NCI-H2081 (cell line): Measurements from ENCODE around the gene CDK5RAP2.
"Not testable (repeated sequence)": the region's sequence is repeated elsewhere in the genome, so short reads cannot be mapped to it uniquely, and the experiment has no call there.

Experiments used
- DNase-seq, 2 experiments: peaks; one replicate each; lab custom pipeline; 2025; lab: John Stamatoyannopoulos, UW

CDK5RAP2 gene

DNA sequence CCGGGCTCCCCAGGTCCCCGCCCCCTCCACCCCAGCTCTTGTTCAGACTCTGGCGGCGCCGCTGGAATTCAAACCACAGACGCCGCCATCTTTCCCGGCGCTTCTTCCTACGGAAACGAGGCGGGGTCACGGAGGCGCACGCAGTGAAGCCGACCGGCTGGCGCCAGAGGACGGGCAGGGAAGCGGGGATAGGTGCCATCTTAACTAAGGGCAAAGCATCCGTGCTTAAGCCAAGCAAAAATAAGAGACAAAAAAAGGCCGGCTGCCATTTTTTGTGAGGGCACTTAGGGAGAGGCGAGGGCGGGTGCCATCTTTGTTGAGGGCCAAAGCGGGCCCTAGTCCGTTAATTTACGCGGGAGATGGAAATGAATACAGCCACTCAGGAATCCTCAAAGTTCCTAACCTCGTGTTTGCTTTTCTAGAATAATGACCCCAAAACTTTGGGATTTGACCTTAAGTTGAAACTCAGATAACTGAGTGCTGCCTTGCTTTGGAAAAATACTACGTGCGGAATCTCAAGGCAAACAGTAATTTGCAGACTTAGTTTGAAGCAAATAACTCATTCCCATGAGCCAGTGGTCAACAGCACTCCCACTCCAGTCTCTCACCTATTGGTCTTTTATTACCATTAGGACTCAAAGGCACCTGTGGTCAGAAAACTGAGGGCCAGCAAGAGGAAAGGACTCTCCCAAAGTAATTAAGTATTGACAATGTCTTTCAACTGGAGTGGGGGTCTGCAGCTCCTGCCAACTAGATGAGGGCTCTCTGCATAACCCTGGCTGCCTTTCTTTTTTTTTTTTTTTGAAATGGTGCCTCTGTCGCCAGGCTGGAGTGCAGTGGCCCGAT is at the start of gene CDK5RAP2:
TSS of gene CDK5RAP2 (minus strand) at position 117 of the 846 bp plus-strand sequence. CDS start 189 bp downstream, outside the sequence.
- DNase-seq, result peak; percentile 96 to 98

DNA sequence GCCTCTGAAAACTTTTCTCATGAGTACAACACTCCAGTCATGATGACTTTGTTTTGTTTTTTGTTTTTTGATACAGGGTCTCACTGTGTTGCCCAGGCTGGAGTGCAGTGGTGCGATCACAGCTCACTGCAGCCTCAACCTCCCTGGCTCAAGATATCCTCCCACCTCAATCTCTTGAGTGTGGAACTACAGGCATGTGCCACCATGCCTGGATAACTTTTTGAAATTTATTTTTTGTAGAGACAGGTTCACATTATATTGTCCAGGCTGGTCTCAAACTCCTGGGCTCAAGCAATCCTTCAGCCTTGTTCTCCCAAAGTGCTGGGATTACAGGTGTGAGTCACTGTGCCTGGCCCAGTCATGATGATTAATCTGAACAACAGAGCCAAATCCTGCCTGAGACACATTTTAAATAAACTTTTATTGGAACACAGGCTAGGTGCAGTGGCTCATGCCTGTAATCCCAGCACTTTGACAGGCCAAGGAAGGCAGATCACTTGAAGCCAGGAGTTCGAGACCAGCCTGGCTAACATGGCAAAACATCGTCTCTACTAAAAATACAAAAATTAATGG is 49.0 kb upstream of the CDK5RAP2 start:
- not testable (repeated sequence) for DNase-seq

DNA sequence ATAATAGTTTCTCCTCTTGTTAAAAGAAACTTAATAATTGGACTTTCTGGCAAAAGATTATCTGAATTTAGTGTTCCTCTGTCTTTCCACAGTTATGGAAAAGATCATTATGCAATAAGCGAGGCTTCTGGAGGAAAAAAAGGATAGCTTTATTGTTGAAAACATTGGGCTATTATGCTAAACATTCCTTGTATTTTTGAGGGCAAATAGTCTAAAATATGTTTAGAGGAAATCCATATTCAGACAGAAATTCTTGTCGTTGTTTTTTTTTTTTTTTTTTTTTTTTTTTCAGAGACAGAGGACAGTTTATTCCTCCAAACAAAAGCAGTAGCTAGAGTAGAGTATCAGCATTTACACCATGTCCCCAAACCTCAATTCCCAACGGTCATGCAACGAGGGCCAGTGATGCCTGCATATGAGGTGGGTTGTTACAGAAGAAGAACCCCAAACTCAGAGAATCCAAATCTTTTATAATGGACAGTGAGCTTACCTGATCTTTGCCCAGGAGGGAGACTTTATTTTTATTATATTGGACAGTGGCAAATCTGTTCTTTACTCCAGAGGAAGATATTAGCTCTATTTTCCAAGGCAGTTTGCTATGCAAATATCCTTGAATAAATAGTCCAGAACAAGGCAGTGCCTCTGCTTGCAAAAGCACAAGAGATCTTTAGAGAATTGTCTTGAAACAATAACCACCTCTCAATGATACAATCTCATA is 48.4 kb upstream of the CDK5RAP2 start:
- no peak for DNase-seq

DNA sequence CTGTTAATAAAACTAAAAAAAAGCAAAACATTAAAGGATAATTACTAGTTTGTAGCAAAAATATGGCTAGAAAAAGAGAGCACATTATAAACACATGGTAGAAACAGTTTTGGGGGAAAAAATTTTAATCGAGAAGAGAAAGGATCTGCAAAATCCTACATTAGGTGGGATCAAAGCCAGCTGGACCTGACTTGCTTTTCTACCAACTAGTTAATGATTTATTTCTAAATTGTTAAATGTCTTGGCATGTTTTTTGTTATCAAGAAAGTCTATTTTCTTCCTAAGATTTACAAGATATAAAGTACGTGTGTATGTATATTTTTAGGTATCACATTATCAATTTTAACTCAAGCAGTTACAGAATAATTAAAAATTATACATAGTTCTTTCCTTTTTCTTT is 47.1 kb upstream of the CDK5RAP2 start:
- DNase-seq, result no peak

DNA sequence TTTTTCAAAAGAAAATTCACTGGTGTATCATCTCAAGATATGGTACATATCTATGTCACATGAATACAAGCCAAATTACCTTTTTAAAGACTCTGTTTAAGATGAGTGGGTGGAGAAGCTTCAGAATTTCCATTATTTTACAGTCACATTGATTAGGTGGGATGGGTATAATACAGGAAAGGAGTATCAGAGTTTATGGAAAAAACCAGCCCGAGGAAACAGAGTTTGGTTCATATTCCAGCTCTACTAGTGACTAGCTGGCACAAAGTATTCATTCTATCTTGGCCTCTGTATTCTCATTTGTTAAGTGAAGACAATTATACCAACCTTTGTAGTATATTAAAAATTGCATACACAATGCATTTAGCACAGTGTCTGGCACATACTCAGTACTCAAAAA is 46.5 kb upstream of the CDK5RAP2 start:
- no peak for DNase-seq

DNA sequence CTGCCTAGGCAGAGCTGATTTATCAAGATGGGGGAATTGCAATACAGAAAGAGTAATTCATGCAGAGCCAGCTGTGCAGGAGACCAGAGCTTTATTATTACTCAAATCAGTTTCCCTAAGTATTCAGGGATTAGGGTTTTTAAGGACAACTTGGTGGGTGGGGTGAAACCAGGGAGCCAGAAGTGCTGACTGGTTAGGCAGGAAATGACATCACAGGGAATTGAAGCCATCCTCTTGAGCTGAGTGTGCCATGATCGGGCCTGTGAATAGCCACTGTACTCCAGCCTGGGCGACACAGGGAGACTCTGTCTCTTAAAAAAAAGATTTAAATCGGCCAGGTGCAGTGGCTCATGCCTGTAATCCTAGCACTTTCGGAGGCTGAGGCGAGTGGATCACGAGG is 45.3 kb upstream of the CDK5RAP2 start:
- DNase-seq, result no peak

DNA sequence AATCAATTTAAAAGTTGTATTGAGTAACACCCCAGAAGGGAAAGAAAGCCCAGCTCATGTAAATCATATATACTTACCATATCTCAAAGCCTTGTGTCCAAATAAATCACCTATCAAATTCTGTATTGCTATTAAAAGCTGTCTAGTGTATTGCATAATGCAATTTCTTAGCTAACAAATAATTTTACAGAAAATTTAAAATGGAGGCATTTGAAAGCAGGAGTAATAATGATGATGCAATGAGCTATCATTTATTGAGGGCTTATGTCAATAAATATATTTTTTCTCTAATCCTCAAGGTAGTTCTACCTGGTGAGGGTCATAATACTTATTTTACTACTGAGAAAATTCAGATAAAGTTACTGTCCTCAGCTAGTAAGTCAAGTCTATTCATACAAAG is 42.8 kb upstream of the CDK5RAP2 start:
- DNase-seq, result no peak

DNA sequence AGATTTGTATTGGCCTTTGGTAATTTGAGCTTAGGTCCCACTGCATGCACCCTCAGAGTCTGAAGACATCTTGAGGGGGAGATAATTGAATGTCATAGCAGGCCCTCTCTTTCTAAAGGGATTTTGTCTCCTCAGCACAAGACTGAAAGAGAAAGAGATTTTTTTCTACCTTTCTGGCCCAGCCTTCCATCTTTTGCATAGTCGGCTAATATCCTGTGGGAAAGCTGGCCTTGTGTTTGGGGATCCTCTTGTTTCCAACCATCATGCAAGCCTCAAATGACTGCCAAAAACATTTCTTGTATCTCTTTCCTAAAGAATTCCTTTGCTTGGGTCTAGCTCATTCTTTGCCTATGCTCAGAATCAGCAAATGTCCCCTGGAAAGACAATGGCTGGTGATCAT is 42.0 kb upstream of the CDK5RAP2 start:
- DNase-seq, result no peak

DNA sequence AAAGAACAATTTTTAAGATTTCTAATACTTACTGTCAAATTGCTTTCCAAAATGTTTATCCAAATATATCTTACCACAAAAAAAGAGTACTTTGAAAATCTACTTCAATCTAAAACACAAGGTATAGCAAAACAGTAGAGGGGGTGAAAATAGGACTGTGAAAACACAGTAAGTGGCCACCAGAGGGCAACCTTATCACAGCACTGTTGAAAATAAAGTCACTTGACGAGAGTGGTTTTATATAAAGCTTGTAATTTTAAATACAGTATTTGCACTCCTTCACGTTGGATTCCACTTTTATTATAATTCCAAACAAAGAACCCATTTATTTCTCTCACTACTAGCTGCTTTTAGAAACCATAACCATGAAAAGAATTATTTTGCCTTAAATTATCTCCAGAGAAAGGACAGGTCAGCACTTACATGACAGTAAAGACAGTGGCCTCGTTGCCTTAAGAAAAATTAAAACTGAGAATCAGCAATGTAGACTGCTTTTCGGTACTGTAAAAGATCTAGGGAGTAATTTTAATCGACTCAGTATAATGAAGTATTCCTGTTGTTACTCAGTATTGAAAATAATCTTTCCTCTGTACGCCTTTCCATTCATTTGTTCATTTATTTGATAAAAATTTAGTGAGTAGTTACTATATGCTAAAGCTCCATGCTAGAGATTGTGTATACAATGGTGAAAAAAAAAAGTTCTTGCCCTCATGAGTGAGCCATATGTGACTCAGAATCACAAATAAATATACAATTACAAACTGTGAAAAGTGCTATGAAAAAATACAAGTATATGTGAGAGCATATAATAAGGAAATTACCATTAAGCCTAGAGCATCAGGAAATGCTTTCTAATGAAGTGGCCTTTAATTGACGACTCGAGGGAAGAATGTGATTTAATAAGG is 40.0 kb upstream of the CDK5RAP2 start:
- peak; percentile 60 to 63 for DNase-seq

DNA sequence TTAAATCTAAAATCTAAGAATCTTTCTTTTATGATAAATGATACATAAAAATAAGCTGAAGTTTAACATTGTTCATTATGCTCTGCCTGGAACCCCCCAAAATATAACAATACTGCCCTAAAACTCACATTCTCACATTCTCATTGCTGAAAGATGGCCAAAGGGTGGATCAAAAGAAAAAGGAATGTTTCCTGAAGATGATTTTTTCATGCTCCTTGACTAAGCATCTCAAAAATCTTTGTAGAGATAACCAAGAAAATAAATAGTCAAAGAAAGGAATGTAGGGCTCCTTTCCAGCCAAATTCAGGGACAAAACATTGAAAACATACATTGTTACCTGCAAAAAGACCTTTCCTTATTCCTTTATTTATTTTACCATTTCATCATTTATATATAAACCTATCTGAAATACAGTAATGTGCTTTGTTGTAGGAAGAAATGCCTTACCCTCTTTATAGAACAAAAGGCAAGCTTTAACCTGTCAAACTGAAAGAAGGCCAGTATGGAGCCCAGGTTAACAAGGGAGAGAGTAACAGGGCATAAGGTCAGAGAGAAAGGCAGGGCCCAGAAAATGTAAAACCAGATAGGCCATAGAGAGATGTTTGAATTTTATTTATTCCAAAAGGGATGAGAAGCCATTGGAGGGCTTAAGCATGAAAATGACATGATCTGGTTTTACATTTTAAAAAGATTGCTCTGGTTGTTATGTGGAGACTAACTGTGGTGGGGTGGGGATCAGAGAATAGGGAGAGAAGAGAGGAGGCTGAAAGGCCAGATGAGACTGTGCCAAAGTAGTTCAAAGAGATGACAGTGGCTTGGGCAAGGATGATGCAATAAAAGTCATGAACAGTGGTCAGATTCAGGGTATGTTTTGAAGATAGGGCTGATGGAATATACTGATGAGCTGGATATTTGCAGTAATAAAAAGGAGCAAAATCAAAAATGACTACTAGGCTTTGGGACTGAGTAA is 37.3 kb upstream of the CDK5RAP2 start:
- no peak for DNase-seq

DNA sequence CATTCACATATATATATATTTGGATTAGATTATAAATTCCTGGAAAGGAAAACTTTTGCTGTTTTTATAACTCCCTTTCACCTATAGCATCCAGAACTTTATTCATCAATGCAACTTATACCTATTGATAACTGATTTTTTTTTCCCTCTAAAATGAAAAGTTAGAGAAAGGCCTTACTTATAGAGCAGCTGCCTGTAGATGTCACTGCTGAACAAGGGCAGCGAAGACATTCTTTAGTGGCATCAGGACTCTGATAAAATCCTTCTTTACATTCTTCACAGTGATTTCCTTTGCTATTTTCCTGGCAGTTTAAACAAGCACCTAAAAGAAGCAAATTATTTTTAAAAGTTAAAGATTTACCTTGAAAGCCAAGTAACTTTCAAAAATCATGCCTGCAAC is 32.3 kb upstream of the CDK5RAP2 start:
- no peak for DNase-seq

DNA sequence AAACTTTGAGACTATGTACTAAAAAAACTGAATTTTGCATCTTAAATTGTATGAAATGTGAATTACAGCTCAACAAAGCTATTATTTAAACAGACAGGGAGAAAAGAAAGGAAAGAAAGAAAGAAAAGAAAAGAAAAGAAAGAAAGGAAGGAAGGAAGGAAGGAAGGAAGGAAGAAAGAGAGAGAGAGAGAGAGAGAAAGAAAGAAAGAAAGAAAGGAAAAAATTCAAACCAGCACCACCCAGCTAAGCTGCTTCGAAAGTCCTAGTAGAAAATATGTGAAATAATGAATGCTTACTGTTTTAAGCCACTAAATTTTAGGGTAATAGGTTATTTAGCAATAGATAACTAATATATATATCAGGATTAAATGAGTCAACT is 31.7 kb upstream of the CDK5RAP2 start:
- DNase-seq, result no peak

DNA sequence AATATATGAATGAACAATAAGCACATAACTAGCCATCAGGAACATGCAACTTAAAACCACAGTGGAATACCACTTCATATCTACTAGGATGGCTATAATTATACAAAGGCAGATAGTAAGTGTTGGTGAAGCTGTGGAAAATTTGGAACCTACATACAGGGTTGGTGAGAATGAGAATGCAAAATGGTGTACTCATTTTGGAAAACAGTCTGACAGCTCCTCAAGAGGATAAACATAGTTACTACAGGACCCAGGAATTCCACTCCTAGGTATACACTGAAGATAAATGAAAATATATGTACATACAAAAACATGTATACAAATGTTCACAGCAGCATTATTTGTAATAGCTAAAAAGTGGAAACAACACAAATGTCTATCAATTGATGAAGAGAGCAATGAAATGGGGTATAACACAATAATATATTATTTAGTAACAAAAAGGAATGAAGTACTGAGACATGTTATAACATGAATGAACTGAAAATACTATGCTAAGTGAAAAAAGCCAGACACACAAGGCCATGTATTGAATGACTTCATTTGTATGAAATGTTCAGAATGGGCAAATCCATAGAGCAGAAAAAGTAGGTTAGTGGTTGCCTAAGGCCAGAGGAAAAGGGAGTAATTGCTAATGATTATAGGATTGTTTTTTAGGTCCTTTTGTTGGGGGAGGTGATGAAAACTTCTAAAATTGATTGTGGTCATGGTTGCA is 31.2 kb upstream of the CDK5RAP2 start:
- no peak for DNase-seq

DNA sequence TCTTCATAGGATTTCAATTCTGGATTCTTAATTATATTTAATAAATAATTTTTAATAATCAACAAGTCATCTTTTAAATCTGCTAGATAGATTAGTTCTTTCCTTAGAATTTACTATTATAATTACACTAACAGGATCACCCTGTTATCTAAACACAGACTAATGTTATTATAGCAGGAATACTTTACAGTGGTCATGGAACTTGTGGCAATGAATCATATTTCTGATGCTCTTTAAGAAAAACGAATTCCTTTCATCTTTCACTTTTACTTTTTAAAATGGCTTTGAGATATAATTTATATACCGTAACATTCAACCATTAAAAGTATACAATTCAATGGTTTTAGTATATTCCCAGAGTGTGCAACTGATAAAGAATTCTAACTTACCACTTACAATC is 29.7 kb upstream of the CDK5RAP2 start:
- DNase-seq, result no peak

DNA sequence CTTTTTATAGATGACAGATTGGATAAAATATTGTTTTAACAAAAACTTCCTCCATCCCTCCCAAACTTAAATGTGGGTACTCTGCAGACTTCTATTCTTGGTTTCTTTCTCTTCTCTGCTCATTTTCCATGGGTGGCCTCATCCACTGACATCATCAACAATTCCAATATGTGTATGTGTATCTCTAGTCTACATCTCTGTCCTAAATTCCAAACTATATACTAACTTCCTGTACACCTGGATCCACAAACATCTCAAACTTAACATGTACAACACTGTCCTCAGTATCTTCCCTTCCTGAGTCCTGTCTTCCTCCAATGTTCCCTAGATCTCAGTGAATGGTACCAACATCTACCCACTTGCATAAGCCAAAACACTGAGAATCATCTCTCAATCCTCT is 28.5 kb upstream of the CDK5RAP2 start:
- DNase-seq, result no peak

DNA sequence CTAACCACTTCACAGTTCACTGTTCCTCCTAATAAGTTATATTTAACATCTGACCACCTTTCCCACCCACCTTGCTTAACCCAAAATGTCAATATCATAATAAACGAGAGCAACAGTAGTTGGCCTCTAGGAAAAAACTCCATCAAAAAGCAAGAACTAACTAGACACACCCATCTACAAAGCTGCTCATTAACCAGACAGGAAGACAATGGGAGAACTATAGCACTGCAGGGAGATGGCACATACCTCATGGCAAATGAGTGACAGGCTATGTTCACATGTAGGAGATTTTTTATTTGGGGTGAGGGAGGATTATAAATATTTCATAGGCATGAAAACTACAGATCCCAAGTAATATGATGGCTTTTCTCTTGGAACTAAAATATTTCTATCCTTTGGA is 23.6 kb upstream of the CDK5RAP2 start:
- no peak for DNase-seq

DNA sequence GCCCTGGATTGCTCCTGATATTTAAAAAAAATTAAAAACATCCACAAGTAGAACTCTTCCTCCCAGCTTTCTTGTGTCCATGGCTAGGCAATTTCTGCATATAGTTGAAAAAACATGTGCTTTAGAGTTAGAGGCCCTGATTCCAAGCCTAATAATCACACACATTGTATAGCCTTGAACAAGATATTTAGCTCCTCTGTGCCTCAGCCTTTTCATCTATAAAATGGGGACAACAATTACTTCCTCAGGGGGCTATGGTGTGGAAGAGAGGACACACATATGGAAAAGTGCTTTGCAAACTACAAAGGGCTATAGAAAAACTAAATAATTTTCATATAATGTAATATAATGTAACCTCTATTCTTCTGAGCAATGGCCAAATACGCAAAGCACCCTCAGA is 23.0 kb upstream of the CDK5RAP2 start:
- no peak for DNase-seq

DNA sequence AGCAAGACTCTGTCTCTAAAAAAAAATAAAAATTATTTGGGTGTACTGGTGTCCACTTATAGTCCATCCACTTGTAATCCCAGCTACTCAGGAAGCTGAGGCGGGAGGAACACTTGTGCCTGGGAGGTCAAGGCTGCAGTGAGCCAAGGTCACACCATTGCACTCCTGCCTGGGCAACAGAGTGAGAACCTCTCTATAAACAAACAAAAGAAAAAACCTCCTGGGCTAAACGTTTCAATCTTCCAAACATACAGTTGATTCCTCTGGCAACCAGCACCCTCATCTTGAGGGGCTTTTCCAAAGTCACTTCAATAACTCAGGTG is 13.9 kb upstream of the CDK5RAP2 start:
- no peak for DNase-seq

DNA sequence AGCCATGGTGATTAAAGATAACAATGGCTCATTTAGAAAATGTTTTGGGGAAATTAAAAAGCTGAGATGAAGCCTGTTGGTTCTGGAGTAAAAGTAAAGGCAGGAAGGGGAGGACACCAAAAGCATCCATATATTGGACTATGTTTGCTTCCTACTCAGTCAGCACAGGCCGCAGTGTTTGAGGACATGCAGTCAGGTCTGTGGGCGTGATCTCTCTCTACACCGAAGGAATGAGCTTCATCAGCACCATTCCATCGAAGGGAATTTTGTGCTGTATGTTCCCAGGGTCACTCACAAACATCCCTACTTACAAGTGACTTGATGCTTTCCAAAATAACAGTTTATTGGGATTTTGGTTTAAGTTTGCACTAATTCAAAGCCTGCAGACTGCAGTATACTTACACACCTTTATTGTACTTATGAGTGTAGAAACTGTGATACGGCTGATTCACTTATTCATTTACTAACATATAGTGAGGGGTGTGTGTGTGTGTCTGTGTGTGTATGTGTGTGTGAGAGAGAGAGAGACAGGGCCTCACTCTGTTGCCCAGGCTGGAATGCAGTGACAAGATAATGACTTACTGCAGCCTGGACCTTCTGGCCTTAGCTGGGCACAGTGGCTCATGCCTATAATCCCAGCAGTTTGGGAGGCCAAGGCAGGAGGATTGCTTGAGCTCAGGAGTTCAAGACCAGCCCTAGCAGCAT is 13.4 kb upstream of the CDK5RAP2 start:
- DNase-seq, result no peak

DNA sequence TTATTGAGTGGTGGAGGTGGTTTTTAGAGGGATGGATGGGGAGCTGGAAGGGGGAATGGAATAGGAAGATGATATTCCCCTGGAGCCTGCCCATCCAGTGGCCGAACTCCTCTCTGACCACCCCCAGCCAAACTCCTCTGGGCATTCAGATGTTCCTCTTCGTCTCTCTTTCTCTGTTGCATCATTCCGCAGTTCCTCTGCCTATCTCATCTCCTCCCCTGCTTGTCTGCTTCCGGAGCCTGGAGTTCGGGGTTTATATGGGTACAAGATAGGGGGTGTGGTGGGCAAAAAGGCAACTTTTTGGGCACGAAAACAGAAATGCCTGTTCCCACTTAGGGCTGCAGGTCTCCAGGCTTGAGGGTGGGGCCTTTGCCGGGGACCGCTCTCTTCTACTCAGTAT is 12.2 kb upstream of the CDK5RAP2 start:
- no peak for DNase-seq
